T-helper 22 cell (primary cell): ENCODE measurements around the gene MICALL2.

ENCODE experiments used
- DNase-seq: peaks from one replicate; pipeline ENCODE4 v3.0.0-alpha.2; 2020; ENCODE audit warnings: low read depth

MICALL2 gene

GRCh38 chr7:1392556-1392955 lies 66.7 kb downstream of the MICALL2 start:
- DNase-seq = no peak

DNA sequence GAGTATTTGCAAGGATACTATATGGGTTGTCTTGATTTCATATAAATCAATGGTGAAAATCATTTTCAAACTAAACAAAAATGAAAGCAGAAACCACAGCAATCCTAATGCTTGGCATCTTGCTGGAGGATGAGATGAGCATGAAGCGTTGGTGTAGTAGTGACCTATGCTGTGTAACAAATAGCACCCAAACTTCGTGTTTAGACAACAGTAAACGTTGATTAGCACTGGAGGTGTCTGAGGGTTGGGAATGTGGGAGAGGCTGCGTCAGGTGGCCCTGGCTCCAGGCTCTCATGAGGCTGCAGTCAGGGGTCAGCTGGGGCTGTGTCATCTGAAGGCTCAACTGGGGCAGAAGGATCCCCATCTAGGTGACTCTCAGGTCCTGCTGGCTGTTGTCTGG lies 67.8 kb downstream of the MICALL2 start:
- DNase-seq = no peak

GRCh38 chr7:1388703-1389335 lies 70.5 kb downstream of the MICALL2 start:
- no peak for DNase-seq

- no peak for DNase-seq
Observed at GRCh38 chr7:1388021-1388702, 71.1 kb downstream of the MICALL2 start.

GRCh38 chr7:1387261-1387660 lies 72.0 kb downstream of the MICALL2 start:
- no peak for DNase-seq

DNA sequence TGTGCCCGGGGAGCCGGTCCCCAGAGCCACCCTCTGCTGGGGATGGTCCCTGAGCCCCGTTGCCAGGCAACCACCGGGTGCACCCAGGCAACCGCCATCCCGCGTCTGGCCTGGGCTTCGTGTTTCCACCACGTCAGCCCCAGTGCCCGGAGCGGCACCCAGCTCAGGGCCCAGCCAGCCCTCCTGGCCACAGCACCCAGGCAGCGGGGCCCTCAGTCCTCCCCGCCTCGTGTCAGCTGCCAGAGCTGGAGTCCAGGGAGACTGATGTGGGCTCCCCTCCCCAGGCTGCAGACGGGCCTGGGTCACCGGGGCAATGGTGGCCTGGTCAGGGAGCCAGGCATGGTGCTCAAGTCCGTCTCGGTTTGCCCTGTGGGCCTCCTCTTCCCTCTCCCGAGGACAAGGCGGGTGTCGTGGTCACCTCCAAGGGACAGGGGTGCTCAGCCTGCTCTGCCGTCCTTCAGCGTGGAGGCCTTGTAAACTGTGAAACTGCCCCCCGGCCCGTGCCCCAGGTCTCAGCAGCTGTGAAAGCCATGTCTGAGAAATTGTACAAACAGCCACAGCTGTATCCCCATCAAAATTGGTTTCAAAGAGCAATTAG lies 72.5 kb downstream of the MICALL2 start:
- DNase-seq = no peak

- DNase-seq = no peak
Observed at GRCh38 chr7:1385809-1386622, 73.3 kb downstream of the MICALL2 start.

GRCh38 chr7:1385086-1385808 lies 74.0 kb downstream of the MICALL2 start:
- DNase-seq = no peak
